ENCODE results near the gene FAM3A. TPM values are rescaled to one million over a fixed set of nuclear protein-coding genes. Genes with fewer than 3 reads are reported as not detected.

Gene FAM3A
- total and polyA plus RNA-seq, 2 of the 8 experiments (the other 6 are each of a cell fraction or from before 2014, with no cell fraction given): 16.2 to 18.6 TPM

GRCh38 chrX:154506483-154507332 lies 9.3 kb downstream of the FAM3A start:
- FAIRE-seq: no peak
- DNase-seq (ENCODE audit: low read depth in 1 of 2, low spot score in 2 of 2): no peak
- Histone ChIP-seq H2BK12ac (ENCODE audit: low read depth, low read length) (no peak overlapping the region), H3K9me3 (ENCODE audit: insufficient read depth in 2 of 2, low read depth in 1 of 2, low read length in 1 of 2) (no peaks in the 10 kb centered on the region), H2BK15ac (ENCODE audit: low read length) (no peak overlapping the region), H2AFZ (ENCODE audit: low read length) (no peak overlapping the region), H4K91ac (replicated peaks; ENCODE audit: insufficient read length, low read length) (no peak overlapping the region), H3K23ac (ENCODE audit: insufficient read length) (no peak overlapping the region), H4K20me1 (replicated peaks in 1 of 2; ENCODE audit: control insufficient read depth in 1 of 2, insufficient read depth in 2 of 2, low read length in 2 of 2) (no peaks in the 10 kb centered on the region), H3K79me1 (ENCODE audit: low read depth, low read length) (no peaks in the 10 kb centered on the region), H3K27ac (ENCODE audit: low read depth, low read length) (no peak overlapping the region), H3K4me1 (replicated peaks in 1 of 4; ENCODE audit: control insufficient read depth in 3 of 4, insufficient read depth in 4 of 4, low read length in 3 of 4) (no peaks in the 10 kb centered on the region), H4K8ac (ENCODE audit: extremely low read depth, insufficient read depth, low read length) (no peak overlapping the region), H3K23me2 (ENCODE audit: low read depth, low read length) (no peaks in the 10 kb centered on the region), H3K27me3 (replicated peaks in 1 of 4; ENCODE audit: control insufficient read depth in 3 of 4, extremely low read depth in 1 of 4, insufficient read depth in 3 of 4, low read length in 3 of 4) (no peaks in the 10 kb centered on the region), H3K79me2 (ENCODE audit: control insufficient read depth in 1 of 2, insufficient read depth in 2 of 2, low read length in 2 of 2) (no peaks in the 10 kb centered on the region), H3K4me3 (ENCODE audit: extremely low read depth in 1 of 4, insufficient read depth in 2 of 4, low read depth in 3 of 4, low read length in 4 of 4) (no peak overlapping the region), H3K14ac (ENCODE audit: insufficient read length) (no peak overlapping the region), H3K18ac (ENCODE audit: extremely low read depth, low read length) (no peak overlapping the region), H3K36me3 (ENCODE audit: control insufficient read depth in 2 of 4, insufficient read depth in 4 of 4, low read length in 3 of 4) (no peaks in the 10 kb centered on the region; a peak in 1 of 8 replicates), H4K5ac (ENCODE audit: insufficient read length, low read depth, low read length) (no peak overlapping the region), H3K9ac (replicated peaks in 1 of 4; ENCODE audit: extremely low read depth in 1 of 4, low read depth in 3 of 4, low read length in 3 of 4) (no peak overlapping the region), H3K56ac (replicated peaks; ENCODE audit: insufficient read length, low read depth, low read length) (no peak overlapping the region), H2AK5ac (ENCODE audit: low read depth, low read length) (no peak overlapping the region), H2BK5ac (ENCODE audit: low read depth, low read length) (no peak overlapping the region), H3K4ac (replicated peaks; ENCODE audit: insufficient read length, low read depth, low read length) (no peak overlapping the region), H2BK120ac (replicated peaks; ENCODE audit: low read depth, low read length) (no peak overlapping the region), H2BK20ac (ENCODE audit: low read length) (no peak overlapping the region), H3K4me2 (ENCODE audit: insufficient read depth in 1 of 2, low read depth in 2 of 2, low read length in 2 of 2) (no peak overlapping the region)
- ChIA-PET POLR2A (ENCODE audit: partially characterized antibody) (interaction anchor here (0.9 to 1.6 kb wide), 2 partner anchors 41 to 109 kb away, joined by 3 to 4 read pairs; partner anchors contain the start of gene RPL10), CTCF (ENCODE audit: partially characterized antibody) (no interaction called here)
- WGBS, 2 experiments (ENCODE audit: extremely low coverage in 1 of 2, insufficient coverage in 1 of 2, insufficient read length in 1 of 2, insufficient replicate concordance in 2 of 2, low coverage in 1 of 2, low lambda C conversion rate in 2 of 2, missing lambda C conversion rate in 1 of 2): 88% methylated on average over 16 of the region's 37 CpGs; no CpG with 5 or more reads in 1 of the 2 experiments
- TF ChIP-seq KDM1A (IDR thresholded peaks at IDR 0.05; ENCODE audit: borderline replicate concordance, low read length) (no peak), SUZ12 (IDR thresholded peaks at IDR 0.05; ENCODE audit: low read length) (no peak), ZNF274 (IDR thresholded peaks at IDR 0.05; ENCODE audit: borderline replicate concordance, extremely low read depth, low read length) (no peak), JUN (IDR thresholded peaks at IDR 0.05; ENCODE audit: low read depth, low read length) (no peak), EZH2 (IDR thresholded peaks at IDR 0.05; ENCODE audit: low read depth, low read length, severe bottlenecking) (no peak), JUND (IDR thresholded peaks at IDR 0.05; ENCODE audit: low read length) (no peak), USF2 (IDR thresholded peaks at IDR 0.05; ENCODE audit: low read length) (no peak), NANOG (IDR thresholded peaks at IDR 0.05; ENCODE audit: insufficient read depth, low read depth, low read length, poor library complexity, severe bottlenecking) (no peak), SRF (IDR thresholded peaks at IDR 0.05; ENCODE audit: low read depth, low read length) (no peak), RNF2 (IDR thresholded peaks at IDR 0.05; ENCODE audit: borderline replicate concordance, low read depth, low read length, missing control alignments, poor library complexity, severe bottlenecking) (no peak), SIRT6 (IDR thresholded peaks at IDR 0.05; ENCODE audit: low read length) (no peak)

Measured in H1 (cell line).